ENCODE results near the gene ALK. TPM values are rescaled to one million over a fixed set of nuclear protein-coding genes. Genes with fewer than 3 reads are reported as not detected.

ALK gene
- total RNA-seq, 4 donors from 2014 or later: 0.08 to 0.40 (median 0.28) TPM

DNA sequence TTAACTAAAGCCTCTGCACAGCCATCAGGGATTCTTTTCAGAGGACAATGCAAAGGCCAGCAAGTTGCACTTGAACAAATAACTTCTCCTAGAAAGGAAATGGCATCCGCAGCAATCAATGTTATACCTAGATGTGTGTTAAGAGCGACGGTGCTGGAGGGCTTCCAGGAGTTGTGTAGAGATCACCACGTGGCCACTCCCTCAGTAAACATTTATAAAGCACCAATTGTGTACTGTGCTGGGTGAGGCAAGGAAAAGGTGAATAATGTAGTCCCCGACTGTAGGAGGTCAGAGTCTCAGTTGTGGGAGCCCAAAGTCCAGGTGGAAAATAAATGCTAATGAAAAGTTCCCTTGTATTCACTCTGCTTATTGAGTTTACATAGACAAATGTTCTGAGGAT lies 135.0 kb downstream of the ALK start:
- H3K4me3 ChIP-seq (replicated peaks in 1 of 3): no peak overlapping the region
- intact Hi-C loops (cut with DNase I): no loop called here
- H3K4me1 ChIP-seq: peaks cover 0 to 9% of the 10 kb centered on the region in 2 donors
- no peaks in the 10 kb centered on the region for H3K27me3 ChIP-seq
- no peak for DNase-seq
- no peak overlapping the region for H3K27ac ChIP-seq
- H3K9me3 ChIP-seq: no peaks in the 10 kb centered on the region
- H3K36me3 ChIP-seq: no peaks in the 10 kb centered on the region
- TF ChIP-seq POLR2A (IDR thresholded peaks at IDR 0.05): no peak
- no peak for TF ChIP-seq CTCF (IDR thresholded peaks at IDR 0.05)
- WGBS, 2 donors: 81 to 84% methylated on average over 5 of the region's 5 CpGs

GRCh38 chr2:29783666-29784065 lies 137.7 kb downstream of the ALK start:
- 78 to 82% methylated on average over 6 of the region's 6 CpGs for WGBS, 2 donors
- H3K27ac ChIP-seq: no peak overlapping the region
- TF ChIP-seq POLR2A (IDR thresholded peaks at IDR 0.05) (no peak), CTCF (IDR thresholded peaks at IDR 0.05) (no peak)

GRCh38 chr2:29782549-29783458 lies 138.6 kb downstream of the ALK start:
- DNase-seq: no peak
- intact Hi-C loops (cut with DNase I): no loop called here
- no peak overlapping the region for H3K4me3 ChIP-seq (replicated peaks in 1 of 3)
- WGBS, 2 donors: 70 to 71% methylated on average over 7 of the region's 7 CpGs
- no peaks in the 10 kb centered on the region for H3K9me3 ChIP-seq
- H3K4me1 ChIP-seq: peaks cover 0 to 9% of the 10 kb centered on the region in 2 donors
- no peak for TF ChIP-seq POLR2A (IDR thresholded peaks at IDR 0.05)
- no peak for TF ChIP-seq CTCF (IDR thresholded peaks at IDR 0.05)
- H3K36me3 ChIP-seq: no peaks in the 10 kb centered on the region
- no peaks in the 10 kb centered on the region for H3K27me3 ChIP-seq
- H3K27ac ChIP-seq: no peak overlapping the region

More at GRCh38 chr2:29783666-29784065, 137.7 kb downstream of the ALK start:
- Histone ChIP-seq H3K4me3 (replicated peaks in 1 of 3) (no peak overlapping the region), H3K4me1 (peaks cover 0 to 9% of the 10 kb centered on the region in 2 donors), H3K27me3 (no peaks in the 10 kb centered on the region), H3K9me3 (no peaks in the 10 kb centered on the region), H3K36me3 (no peaks in the 10 kb centered on the region)
- intact Hi-C loops (cut with DNase I): no loop called here
- no peak for DNase-seq

- Histone ChIP-seq H3K27ac (no peak overlapping the region), H3K27me3 (no peaks in the 10 kb centered on the region), H3K9me3 (no peaks in the 10 kb centered on the region), H3K36me3 (no peaks in the 10 kb centered on the region), H3K4me3 (replicated peaks in 1 of 3) (no peak overlapping the region), H3K4me1 (peaks cover 0 to 9% of the 10 kb centered on the region in 2 donors)
- TF ChIP-seq POLR2A (IDR thresholded peaks at IDR 0.05) (no peak), CTCF (IDR thresholded peaks at IDR 0.05) (no peak)
- DNase-seq: no peak
- 94 to 100% methylated on average over 1 of the region's 1 CpG for WGBS, 2 donors
- intact Hi-C loops (cut with DNase I): no loop called here
Measured at GRCh38 chr2:29782087-29782486, 139.3 kb downstream of the ALK start.

GRCh38 chr2:29780906-29781305 lies 140.5 kb downstream of the ALK start:
- 88 to 94% methylated on average over 1 of the region's 1 CpG for WGBS, 2 donors
- TF ChIP-seq POLR2A (IDR thresholded peaks at IDR 0.05): no peak
- no peak for TF ChIP-seq CTCF (IDR thresholded peaks at IDR 0.05)
- DNase-seq: no peak
- H3K9me3 ChIP-seq: no peaks in the 10 kb centered on the region
- peaks cover 0 to 9% of the 10 kb centered on the region in 2 donors for H3K4me1 ChIP-seq
- H3K36me3 ChIP-seq: no peaks in the 10 kb centered on the region
- no peak overlapping the region for H3K27ac ChIP-seq
- no peaks in the 10 kb centered on the region for H3K27me3 ChIP-seq
- intact Hi-C loops (cut with DNase I): no loop called here
- H3K4me3 ChIP-seq (replicated peaks in 1 of 3): no peak overlapping the region

Data from thyroid gland (tissue), 4 donors.